ENCODE data around the gene SLC25A13.

SLC25A13 gene

DNA sequence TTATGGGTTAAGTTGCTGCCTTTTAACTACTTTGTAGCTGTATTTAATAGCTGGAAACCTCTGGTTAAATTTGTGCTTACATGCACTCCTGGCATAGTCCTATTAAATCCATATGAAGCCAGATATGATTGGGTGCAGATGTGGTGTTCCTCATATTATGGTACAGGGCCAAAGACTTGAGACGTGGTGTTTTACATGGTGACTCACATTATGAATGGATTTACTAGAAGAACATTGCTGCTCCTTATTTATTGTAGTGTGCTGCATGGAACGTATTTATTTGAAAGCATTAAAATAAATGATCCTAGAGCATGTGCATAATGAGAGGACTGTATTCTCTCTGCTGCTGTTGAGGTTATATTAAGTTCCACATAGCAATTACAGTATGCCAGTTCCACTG lies 224.1 kb downstream of the SLC25A13 start:
- no peak for DNase-seq (ENCODE audit: low read depth)
- TF ChIP-seq, protein P1, sequence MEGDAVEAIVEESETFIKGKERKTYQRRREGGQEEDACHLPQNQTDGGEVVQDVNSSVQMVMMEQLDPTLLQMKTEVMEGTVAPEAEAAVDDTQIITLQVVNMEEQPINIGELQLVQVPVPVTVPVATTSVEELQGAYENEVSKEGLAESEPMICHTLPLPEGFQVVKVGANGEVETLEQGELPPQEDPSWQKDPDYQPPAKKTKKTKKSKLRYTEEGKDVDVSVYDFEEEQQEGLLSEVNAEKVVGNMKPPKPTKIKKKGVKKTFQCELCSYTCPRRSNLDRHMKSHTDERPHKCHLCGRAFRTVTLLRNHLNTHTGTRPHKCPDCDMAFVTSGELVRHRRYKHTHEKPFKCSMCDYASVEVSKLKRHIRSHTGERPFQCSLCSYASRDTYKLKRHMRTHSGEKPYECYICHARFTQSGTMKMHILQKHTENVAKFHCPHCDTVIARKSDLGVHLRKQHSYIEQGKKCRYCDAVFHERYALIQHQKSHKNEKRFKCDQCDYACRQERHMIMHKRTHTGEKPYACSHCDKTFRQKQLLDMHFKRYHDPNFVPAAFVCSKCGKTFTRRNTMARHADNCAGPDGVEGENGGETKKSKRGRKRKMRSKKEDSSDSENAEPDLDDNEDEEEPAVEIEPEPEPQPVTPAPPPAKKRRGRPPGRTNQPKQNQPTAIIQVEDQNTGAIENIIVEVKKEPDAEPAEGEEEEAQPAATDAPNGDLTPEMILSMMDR (conservative IDR thresholded peaks at IDR 0.05; ENCODE audit: low read depth, low read length), result no peak
- H3K4me3 ChIP-seq (ENCODE audit: low read depth, low read length), result no peak overlapping the region

DNA sequence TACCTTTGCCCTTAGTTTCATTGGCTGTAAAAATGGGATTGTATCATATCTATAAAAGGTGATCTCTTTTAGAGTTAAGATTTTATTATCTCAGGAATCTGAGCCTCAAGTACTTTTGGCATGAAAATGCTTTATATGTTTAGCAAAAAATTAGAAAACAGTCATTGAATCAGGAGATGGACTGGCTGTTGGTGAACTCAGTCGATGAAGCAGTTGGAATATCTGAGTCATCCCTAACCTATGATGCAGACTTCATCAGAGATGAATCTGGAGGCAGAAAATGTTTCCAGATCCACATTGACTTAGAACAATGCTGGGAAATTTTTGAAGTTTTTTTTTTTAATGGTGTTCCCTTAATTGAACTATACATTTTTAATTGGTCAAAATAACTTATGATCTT lies 228.5 kb downstream of the SLC25A13 start:
- H3K4me3 ChIP-seq (ENCODE audit: low read depth, low read length), result no peak overlapping the region
- DNase-seq (ENCODE audit: low read depth), result peak; percentile 81
- TF ChIP-seq, protein P1 (conservative IDR thresholded peaks at IDR 0.05; ENCODE audit: low read depth, low read length), result no peak

DNA sequence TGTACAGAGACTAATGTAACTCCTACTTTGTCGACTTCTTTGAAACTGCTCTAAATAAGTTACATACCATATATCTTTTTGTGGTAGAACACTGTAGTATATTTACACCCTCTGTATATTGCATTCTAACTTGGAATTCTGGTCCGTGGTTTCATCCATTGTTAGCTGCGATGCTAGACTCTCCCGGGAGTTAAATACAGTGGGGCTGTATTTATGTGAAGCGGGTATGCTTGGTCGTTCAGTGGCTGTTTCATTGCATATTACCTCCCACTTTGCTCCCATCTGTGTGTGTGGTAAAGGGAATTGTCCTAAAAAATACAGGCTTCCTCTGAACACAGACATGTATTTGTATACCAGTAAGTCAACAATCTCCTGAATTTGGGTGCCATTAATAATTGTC lies 231.1 kb downstream of the SLC25A13 start:
- TF ChIP-seq, protein P1 (conservative IDR thresholded peaks at IDR 0.05; ENCODE audit: low read depth, low read length), result no peak
- DNase-seq (ENCODE audit: low read depth), result no peak
- H3K4me3 ChIP-seq (ENCODE audit: low read depth, low read length), result no peak overlapping the region

DNA sequence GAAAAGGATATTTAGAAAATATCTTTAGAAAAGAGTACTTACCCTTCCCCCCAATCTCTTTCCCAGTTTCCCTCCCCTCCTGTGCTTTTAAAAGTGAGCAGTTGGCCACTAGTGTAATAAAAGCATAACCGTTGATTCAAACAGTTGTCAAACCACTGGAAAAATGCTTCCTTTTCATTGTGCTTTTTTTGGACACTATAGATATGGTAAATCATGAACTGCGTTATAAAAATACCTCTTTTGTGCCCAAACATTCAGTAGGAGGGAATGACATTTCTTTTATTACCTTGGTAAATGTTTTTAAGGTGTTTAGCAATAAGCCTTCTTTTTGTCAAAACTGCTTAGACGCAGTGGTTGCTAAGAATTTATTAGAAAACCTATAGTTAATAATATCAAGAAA lies 232.4 kb downstream of the SLC25A13 start:
- TF ChIP-seq, protein P1 (conservative IDR thresholded peaks at IDR 0.05; ENCODE audit: low read depth, low read length), result no peak
- no peak for DNase-seq (ENCODE audit: low read depth)
- no peak overlapping the region for H3K4me3 ChIP-seq (ENCODE audit: low read depth, low read length)

DNA sequence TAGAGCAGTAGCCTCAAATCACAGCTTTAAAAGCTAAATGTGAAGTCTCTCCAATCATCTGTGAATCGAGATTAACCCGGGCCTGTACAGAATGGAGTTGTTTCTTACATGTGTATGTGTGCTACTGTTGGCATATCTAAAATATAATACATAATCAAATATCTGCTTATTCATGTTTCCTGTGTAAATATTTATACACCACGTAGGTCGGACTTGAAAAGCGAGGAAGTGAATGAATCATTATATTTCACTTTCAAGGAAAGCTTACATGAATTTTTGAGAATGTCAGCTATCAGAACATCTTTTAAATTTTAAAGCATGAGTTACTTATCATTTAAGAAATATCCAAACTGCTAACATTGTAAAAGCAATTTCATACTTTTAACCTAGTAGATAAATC lies 233.3 kb downstream of the SLC25A13 start:
- TF ChIP-seq, protein P1 (conservative IDR thresholded peaks at IDR 0.05; ENCODE audit: low read depth, low read length), result no peak

DNA sequence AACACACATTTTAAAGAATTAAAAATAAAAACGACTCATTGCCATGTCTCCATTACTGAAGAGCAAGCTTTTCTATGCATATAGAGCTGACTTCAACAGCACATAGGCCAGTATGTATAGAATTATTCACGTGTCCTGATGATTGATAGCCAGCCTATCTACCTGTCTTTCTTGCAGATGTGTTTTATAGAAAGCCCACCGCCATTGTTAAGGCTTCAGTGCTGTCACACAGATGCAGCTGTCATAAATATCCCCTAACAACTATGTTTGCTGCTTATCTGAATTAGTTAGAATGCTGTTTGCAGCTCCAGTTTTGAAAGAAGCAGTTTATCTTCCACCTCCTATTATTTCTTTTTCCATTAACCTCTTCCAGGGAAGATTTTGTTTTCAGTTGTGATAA lies 235.9 kb downstream of the SLC25A13 start:
- H3K4me3 ChIP-seq (ENCODE audit: low read depth, low read length), result no peak overlapping the region
- no peak for DNase-seq (ENCODE audit: low read depth)
- TF ChIP-seq, protein P1 (conservative IDR thresholded peaks at IDR 0.05; ENCODE audit: low read depth, low read length), result no peak

More for the DNA sequence above, 233.3 kb downstream of the SLC25A13 start:
- peak; percentile 34 for DNase-seq (ENCODE audit: low read depth)
- H3K4me3 ChIP-seq (ENCODE audit: low read depth, low read length), result no peak overlapping the region

DNA sequence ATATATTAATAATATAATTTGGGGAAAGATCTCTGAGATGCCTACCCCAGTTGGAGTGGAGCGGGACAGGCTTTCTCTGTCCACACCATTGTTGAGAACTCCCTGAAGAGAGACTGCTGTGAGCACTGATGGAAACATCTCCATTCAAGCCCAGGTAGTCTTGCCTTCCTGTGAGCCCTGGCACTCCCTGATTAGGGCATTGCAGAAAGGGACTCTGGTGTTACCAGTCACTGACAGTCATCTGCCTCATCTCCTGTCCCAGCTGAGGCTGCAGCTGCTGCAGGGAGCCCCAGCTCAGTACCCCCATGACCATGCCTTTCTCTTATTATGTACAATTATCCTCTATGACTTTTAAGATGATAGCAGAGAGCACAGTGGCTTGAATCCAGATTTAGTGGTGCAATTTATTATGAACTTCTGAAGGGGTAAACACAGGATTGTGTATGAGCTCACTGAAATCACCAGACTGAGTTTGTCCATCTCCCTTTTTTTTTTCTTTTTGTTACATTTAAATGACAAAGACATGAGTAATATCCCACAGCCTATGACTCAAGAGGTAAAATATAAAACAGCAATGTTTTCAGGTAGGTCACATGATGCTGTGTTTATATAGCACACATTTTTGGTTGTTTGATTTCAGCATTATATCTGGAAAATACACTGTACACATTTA lies 236.9 kb downstream of the SLC25A13 start:
- DNase-seq (ENCODE audit: low read depth), result peak; percentile 59
- TF ChIP-seq, protein P1 (conservative IDR thresholded peaks at IDR 0.05; ENCODE audit: low read depth, low read length), result no peak
- no peak overlapping the region for H3K4me3 ChIP-seq (ENCODE audit: low read depth, low read length)
